ENCODE data around the gene ATG9B. TPM values are rescaled to one million over a fixed set of nuclear protein-coding genes. Genes with fewer than 3 reads are reported as not detected.

Gene ATG9B
- polyA plus RNA-seq, 2 of the 4 experiments (the other 2 are of a cell fraction) = 0.06 to 0.23 TPM

DNA sequence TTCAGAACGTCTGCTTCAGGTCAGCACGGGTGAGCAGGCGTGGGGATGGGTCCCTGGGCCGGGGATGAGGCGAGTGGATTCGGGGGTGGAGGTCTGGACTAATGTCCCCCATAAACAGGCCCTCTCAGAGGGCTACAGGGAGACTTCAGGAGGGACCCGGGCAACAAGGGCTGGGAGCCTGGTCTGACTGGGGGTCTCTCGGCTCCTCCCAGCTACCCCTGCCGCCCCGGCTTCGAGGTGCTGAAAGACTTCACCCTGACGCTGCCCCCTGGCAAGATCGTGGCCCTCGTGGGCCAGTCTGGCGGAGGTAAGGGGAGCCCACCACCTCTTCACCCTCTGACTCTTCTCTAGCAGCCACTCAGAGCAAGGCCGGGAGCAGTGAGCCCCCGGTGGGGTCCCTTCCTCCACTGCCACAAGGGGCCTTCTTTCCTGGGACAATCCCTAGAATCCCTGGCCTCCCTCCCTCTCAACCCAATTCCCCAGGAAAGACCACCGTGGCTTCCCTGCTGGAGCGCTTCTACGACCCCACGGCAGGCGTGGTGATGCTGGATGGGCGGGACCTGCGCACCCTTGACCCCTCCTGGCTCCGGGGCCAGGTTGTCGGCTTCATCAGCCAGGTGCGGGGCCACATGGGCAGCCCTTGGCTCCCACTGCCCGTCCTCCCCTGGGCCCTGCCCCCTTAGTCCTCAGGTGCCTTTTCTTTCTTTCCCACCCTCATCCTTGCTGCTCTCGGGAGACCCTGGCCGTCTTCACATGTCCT is 16.5 kb upstream of the ATG9B start:
- no peak for DNase-seq (ENCODE audit: low read depth in 1 of 2, low spot score in 1 of 2)
- no peaks in the 10 kb centered on the region for H3K9me3 ChIP-seq
- ChIA-PET POLR2A (no interaction called here), CTCF (interaction anchor here (0.9 to 4.4 kb wide), 5 partner anchors 8 to 79 kb away, joined by 5 to 16 read pairs (median 5); partner anchors contain the start of gene ABCB8)
- H3K4me1 ChIP-seq = peaks cover 33% of the 10 kb centered on the region
- peak overlapping the region; percentile 79 to 88; a peak in 5 of 6 replicates for H3K27ac ChIP-seq
- FAIRE-seq = no peak
- ATAC-seq = no peak
- H3K4me2 ChIP-seq = no peak overlapping the region; the same call in 2 of the 3 replicates
- TF ChIP-seq ZNF302 (CRISPR knock-in tag; IDR thresholded peaks at IDR 0.05) = no peak
- no peak for TF ChIP-seq FOSB (CRISPR knock-in tag; IDR thresholded peaks at IDR 0.05)
- no peak for TF ChIP-seq TFCP2L1 (CRISPR knock-in tag; IDR thresholded peaks at IDR 0.05)
- no peak for TF ChIP-seq JUNB (IDR thresholded peaks at IDR 0.05)
- no peak for TF ChIP-seq KDM1A (IDR thresholded peaks at IDR 0.05; ENCODE audit: low read depth)
- TF ChIP-seq ESRRA (IDR thresholded peaks at IDR 0.05; ENCODE audit: borderline replicate concordance, low read length) = no peak
- no peak for TF ChIP-seq RCOR1 (IDR thresholded peaks at IDR 0.05; ENCODE audit: low read depth, low read length)
- TF ChIP-seq, protein P1, sequence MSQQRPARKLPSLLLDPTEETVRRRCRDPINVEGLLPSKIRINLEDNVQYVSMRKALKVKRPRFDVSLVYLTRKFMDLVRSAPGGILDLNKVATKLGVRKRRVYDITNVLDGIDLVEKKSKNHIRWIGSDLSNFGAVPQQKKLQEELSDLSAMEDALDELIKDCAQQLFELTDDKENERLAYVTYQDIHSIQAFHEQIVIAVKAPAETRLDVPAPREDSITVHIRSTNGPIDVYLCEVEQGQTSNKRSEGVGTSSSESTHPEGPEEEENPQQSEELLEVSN (IDR thresholded peaks at IDR 0.05; ENCODE audit: borderline replicate concordance, low read depth) = no peak
- TF ChIP-seq JUN (IDR thresholded peaks at IDR 0.05) = no peak
- no peak for TF ChIP-seq ZFP36 (IDR thresholded peaks at IDR 0.05; ENCODE audit: borderline replicate concordance, partially characterized antibody)
- 96% methylated on average over 30 of the region's 30 CpGs for WGBS (ENCODE audit: missing lambda C conversion rate)
- no peak overlapping the region for H3K4me3 ChIP-seq

GRCh38 chr7:151039850-151040548 is 15.7 kb upstream of the ATG9B start:
- 61% methylated on average over 15 of the region's 18 CpGs for WGBS (ENCODE audit: missing lambda C conversion rate)
- H3K4me1 ChIP-seq = peaks cover 33% of the 10 kb centered on the region
- ATAC-seq (peak; percentile 16 to 37), FAIRE-seq (no peak), DNase-seq (ENCODE audit: low read depth in 1 of 2, low spot score in 1 of 2) (no peak)
- peak overlapping the region; percentile 79 to 88 for H3K27ac ChIP-seq
- TF ChIP-seq MAX (IDR thresholded peaks at IDR 0.05) (0 out of 2 replicates have a peak, but pooled peaks have one; percentile 9), GATA3 (IDR thresholded peaks at IDR 0.05; ENCODE audit: borderline replicate concordance) (no peak)
- TF ChIP-seq, protein P2, sequence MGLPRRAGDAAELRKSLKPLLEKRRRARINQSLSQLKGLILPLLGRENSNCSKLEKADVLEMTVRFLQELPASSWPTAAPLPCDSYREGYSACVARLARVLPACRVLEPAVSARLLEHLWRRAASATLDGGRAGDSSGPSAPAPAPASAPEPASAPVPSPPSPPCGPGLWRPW (IDR thresholded peaks at IDR 0.05) = no peak
- CTCF ChIA-PET = interaction anchor here (1.0 to 4.4 kb wide), 10 partner anchors 10 to 80 kb away, joined by 3 to 24 read pairs (median 5); partner anchors contain the start of genes ABCB8 and ATG9B
- H3K4me3 ChIP-seq = no peak overlapping the region
- H3K9me3 ChIP-seq = no peaks in the 10 kb centered on the region
- POLR2A ChIA-PET = interaction anchor here (1.2 to 1.8 kb wide), 4 partner anchors 8 to 22 kb away, joined by 3 to 15 read pairs (median 10); partner anchors contain the start of genes ABCB8, ASIC3 and CDK5
- H3K4me2 ChIP-seq = peak overlapping the region; percentile 65

DNA sequence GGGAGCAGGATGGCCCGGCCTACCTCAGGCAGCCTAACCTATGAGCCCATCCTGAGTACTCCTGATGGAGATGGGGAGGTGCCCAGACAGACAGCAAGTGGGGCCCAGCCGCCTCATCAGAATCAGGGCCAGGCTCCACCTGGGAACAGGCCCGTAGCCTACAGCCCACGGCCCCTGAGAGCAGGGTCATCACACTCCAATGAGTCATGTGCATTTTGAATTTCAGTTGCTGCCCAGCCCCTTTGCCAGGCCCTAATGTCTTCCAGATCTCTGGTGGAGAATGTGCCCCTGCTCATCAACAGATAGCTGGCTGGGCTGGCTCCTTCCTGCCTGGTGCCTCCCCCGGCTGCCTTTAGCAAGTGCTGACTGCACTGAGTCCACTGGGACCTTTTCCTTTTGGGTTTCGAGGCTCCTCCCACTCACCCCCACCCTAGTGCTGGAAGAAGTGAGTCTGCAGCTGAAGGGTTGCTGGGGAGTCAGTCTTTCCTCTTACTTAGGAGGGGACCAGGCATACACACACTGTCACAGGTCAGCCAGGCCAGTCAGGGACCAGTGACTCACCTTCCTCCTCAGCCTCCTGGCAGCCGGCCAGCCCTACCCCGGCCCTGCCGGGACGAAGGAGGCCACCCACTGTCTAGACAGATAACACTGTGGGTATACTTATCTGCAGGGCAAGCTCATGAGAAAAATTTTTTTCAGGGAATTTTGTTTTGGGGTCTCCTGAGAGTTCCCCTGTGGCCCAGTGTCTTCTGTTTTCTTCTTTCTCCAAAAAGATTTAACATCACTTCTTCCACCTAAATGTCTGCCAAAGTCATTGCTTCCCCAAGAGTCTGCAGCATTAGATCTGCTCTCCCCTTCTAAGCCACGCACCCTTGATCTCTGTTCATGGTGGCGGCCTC is 14.9 kb upstream of the ATG9B start:
- no peak overlapping the region for H3K4me3 ChIP-seq
- no peaks in the 10 kb centered on the region for H3K9me3 ChIP-seq
- ChIA-PET POLR2A (interaction anchor here (0.8 to 1.8 kb wide), 5 partner anchors 8 to 41 kb away, joined by 3 to 15 read pairs (median 9); partner anchors contain the start of genes ABCB8, ASIC3, CDK5 and FASTK), CTCF (interaction anchor here (1.0 to 4.4 kb wide), 10 partner anchors 9 to 81 kb away, joined by 3 to 24 read pairs (median 5); partner anchors contain the start of genes ABCB8 and ATG9B)
- peak overlapping the region; percentile 65 for H3K4me2 ChIP-seq
- H3K27ac ChIP-seq = peak overlapping the region; percentile 79 to 88
- peaks cover 33% of the 10 kb centered on the region for H3K4me1 ChIP-seq
- DNase-seq (ENCODE audit: low read depth in 1 of 2, low spot score in 1 of 2) (peak; percentile 79 to 93), FAIRE-seq (peak; percentile 96), ATAC-seq (peak; percentile 81 to 88)
- WGBS (ENCODE audit: missing lambda C conversion rate) = 15% methylated on average over 11 of the region's 12 CpGs
- peak; percentile 50; the same call in 1 of the 2 replicates for TF ChIP-seq GATA3 (IDR thresholded peaks at IDR 0.05; ENCODE audit: borderline replicate concordance)
- peak in 1 of 2 experiments; percentile 5; a peak in 2 of 5 replicates for TF ChIP-seq RAD21 (conservative IDR thresholded peaks at IDR 0.05 in 1 of 2, IDR thresholded peaks at IDR 0.05 in 1 of 2)
- 0 out of 3 replicates have a peak, but pooled peaks have one; percentile 43 for TF ChIP-seq BCL3 (IDR thresholded peaks at IDR 0.05)
- peak; percentile 59; the same call in 1 of the 2 replicates for TF ChIP-seq FOSL2 (IDR thresholded peaks at IDR 0.05)
- TF ChIP-seq FOSL2 (CRISPR knock-in tag; IDR thresholded peaks at IDR 0.05) = peak; percentile 90
- TF ChIP-seq, protein P3, sequence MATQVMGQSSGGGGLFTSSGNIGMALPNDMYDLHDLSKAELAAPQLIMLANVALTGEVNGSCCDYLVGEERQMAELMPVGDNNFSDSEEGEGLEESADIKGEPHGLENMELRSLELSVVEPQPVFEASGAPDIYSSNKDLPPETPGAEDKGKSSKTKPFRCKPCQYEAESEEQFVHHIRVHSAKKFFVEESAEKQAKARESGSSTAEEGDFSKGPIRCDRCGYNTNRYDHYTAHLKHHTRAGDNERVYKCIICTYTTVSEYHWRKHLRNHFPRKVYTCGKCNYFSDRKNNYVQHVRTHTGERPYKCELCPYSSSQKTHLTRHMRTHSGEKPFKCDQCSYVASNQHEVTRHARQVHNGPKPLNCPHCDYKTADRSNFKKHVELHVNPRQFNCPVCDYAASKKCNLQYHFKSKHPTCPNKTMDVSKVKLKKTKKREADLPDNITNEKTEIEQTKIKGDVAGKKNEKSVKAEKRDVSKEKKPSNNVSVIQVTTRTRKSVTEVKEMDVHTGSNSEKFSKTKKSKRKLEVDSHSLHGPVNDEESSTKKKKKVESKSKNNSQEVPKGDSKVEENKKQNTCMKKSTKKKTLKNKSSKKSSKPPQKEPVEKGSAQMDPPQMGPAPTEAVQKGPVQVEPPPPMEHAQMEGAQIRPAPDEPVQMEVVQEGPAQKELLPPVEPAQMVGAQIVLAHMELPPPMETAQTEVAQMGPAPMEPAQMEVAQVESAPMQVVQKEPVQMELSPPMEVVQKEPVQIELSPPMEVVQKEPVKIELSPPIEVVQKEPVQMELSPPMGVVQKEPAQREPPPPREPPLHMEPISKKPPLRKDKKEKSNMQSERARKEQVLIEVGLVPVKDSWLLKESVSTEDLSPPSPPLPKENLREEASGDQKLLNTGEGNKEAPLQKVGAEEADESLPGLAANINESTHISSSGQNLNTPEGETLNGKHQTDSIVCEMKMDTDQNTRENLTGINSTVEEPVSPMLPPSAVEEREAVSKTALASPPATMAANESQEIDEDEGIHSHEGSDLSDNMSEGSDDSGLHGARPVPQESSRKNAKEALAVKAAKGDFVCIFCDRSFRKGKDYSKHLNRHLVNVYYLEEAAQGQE (IDR thresholded peaks at IDR 0.05) = no peak
- no peak for TF ChIP-seq HOXA7 (CRISPR knock-in tag; IDR thresholded peaks at IDR 0.05)
- peak; percentile 49 for TF ChIP-seq JUNB (IDR thresholded peaks at IDR 0.05)
- TF ChIP-seq POLR2A (IDR thresholded peaks at IDR 0.05; ENCODE audit: low read length) = peak; percentile 48
- peak; percentile 41 to 59; a peak in 4 of 5 replicates for TF ChIP-seq JUN (IDR thresholded peaks at IDR 0.05)
- no peak for TF ChIP-seq HDAC2 (IDR thresholded peaks at IDR 0.05)
- peak; percentile 33 for TF ChIP-seq MAFK (IDR thresholded peaks at IDR 0.05; ENCODE audit: partially characterized antibody)

Data from A549 (cell line).